CD14-positive monocyte (primary cell): ENCODE results near the gene GYG2. TPM values are rescaled to one million over a fixed set of nuclear protein-coding genes. Genes with fewer than 3 reads are reported as not detected.

Experiments used
- DNase-seq, 3 donors: peaks; one replicate each; pipeline ENCODE4 v3.0.0-alpha.2; 2011 to 2022
- H2AFZ ChIP-seq: 2 replicates; pipeline ENCODE4 v1.6.0; 2012; ENCODE audit warnings: mild to moderate bottlenecking, low read depth, low read length, inconsistent platforms; ENCODE audit not compliant: insufficient read depth, poor library complexity, severe bottlenecking
- H3K27ac ChIP-seq, 2 donors: 1 replicate in 1 of 2; 2 replicates in 1 of 2; pipeline ENCODE4 v1.5.1; 2012 to 2013; ENCODE audit warnings: low read length in 2 of 2, control low read depth in 1 of 2, inconsistent platforms in 1 of 2, low read depth in 1 of 2, mild to moderate bottlenecking in 1 of 2
- H3K27me3 ChIP-seq, 2 donors: one replicate each; pipeline versions ENCODE4 v1.6.0 to v1.6.1; 2011 to 2013; ENCODE audit warnings: low read length in 2 of 2; ENCODE audit not compliant: control insufficient read depth in 2 of 2, insufficient read depth in 2 of 2
- H3K36me3 ChIP-seq, 2 donors: replicated peaks in 1 of 2; 1 replicate in 1 of 2; 2 replicates in 1 of 2; pipeline versions ENCODE4 v1.5.1 to v1.6.1; 2012 to 2013; ENCODE audit warnings: low read length in 2 of 2, control low read depth in 1 of 2, inconsistent platforms in 1 of 2, mild to moderate bottlenecking in 1 of 2; ENCODE audit not compliant: insufficient read depth in 2 of 2, control insufficient read depth in 1 of 2
- H3K4me1 ChIP-seq, 2 donors: 1 replicate in 1 of 2; 2 replicates in 1 of 2; pipeline versions ENCODE4 v1.5.1 to v1.6.1; 2012 to 2013; ENCODE audit warnings: low read length in 2 of 2, control low read depth in 1 of 2, inconsistent platforms in 1 of 2, mild to moderate bottlenecking in 1 of 2, moderate library complexity in 1 of 2; ENCODE audit not compliant: insufficient read depth in 2 of 2, control insufficient read depth in 1 of 2
- H3K4me2 ChIP-seq: replicated peaks from 2 replicates; pipeline ENCODE3; 2012; ENCODE audit warnings: low read length, moderate library complexity, mild to moderate bottlenecking; ENCODE audit not compliant: poor library complexity, severe bottlenecking; ENCODE audit errors: extremely low read depth
- H3K4me3 ChIP-seq, 3 experiments: fragments of 200-600 bp in 1 of 3; sonication (generic) in 1 of 3; replicated peaks in 1 of 3; 1 replicate in 2 of 3; 2 replicates in 1 of 3; pipeline ENCODE4 v1.5.1; 2011 to 2013; ENCODE audit warnings: low read length in 3 of 3, mild to moderate bottlenecking in 3 of 3, control low read depth in 2 of 3, low read depth in 2 of 3, inconsistent platforms in 1 of 3, moderate library complexity in 1 of 3
- H3K79me2 ChIP-seq: 2 replicates; pipeline ENCODE4 v1.6.0; 2012; ENCODE audit warnings: mild to moderate bottlenecking, control low read depth, inconsistent platforms, low read length, moderate library complexity; ENCODE audit not compliant: insufficient read depth
- H3K9ac ChIP-seq: 2 replicates; pipeline ENCODE4 v1.6.0; 2017; ENCODE audit warnings: low read length, mild to moderate bottlenecking; ENCODE audit not compliant: insufficient read depth, poor library complexity, severe bottlenecking
- H3K9me3 ChIP-seq, 2 donors: replicated peaks in 1 of 2; 1 replicate in 1 of 2; 2 replicates in 1 of 2; pipeline versions ENCODE4 v1.5.1 to v1.6.1; 2012 to 2013; ENCODE audit warnings: low read length in 2 of 2, control low read depth in 1 of 2; ENCODE audit not compliant: control insufficient read depth in 1 of 2, insufficient read depth in 1 of 2
- H4K20me1 ChIP-seq: 2 replicates; pipeline ENCODE4 v1.6.0; 2012; ENCODE audit warnings: mild to moderate bottlenecking, low read length, control low read depth, moderate library complexity; ENCODE audit not compliant: insufficient read depth
- H3K27ac Mint-ChIP-seq, 7 donors: one replicate each; pipeline ENCODE4 v1.8.0; 2020; ENCODE audit warnings: mild to moderate bottlenecking in 7 of 7, mixed read lengths in 7 of 7, moderate library complexity in 6 of 7, inconsistent platforms in 2 of 7
- H3K27me3 Mint-ChIP-seq, 3 donors: one replicate each; pipeline ENCODE4 v1.8.0; 2021 to 2022; ENCODE audit warnings: low read depth in 3 of 3, mild to moderate bottlenecking in 3 of 3, mixed read lengths in 3 of 3, moderate library complexity in 3 of 3, inconsistent platforms in 1 of 3
- H3K36me3 Mint-ChIP-seq, 2 donors: one replicate each; pipeline ENCODE4 v1.8.0; 2020; ENCODE audit warnings: mixed read lengths in 2 of 2, inconsistent platforms in 1 of 2, mild to moderate bottlenecking in 1 of 2
- H3K4me1 Mint-ChIP-seq: one replicate; pipeline ENCODE4 v1.8.0; 2020; ENCODE audit warnings: mild to moderate bottlenecking, mixed read lengths
- H3K4me3 Mint-ChIP-seq, 2 donors: one replicate each; pipeline ENCODE4 v1.8.0; 2020; ENCODE audit warnings: mild to moderate bottlenecking in 2 of 2, mixed read lengths in 2 of 2, moderate library complexity in 1 of 2
- H3K9me3 Mint-ChIP-seq, 7 donors: one replicate each; pipeline ENCODE4 v1.8.0; 2020 to 2022; ENCODE audit warnings: mixed read lengths in 7 of 7, mild to moderate bottlenecking in 6 of 7, moderate library complexity in 6 of 7, inconsistent platforms in 2 of 7
- CTCF ChIP-seq: fragments of 200-600 bp; IDR thresholded peaks from one replicate; pipeline ENCODE4 v1.8.0; 2022; ENCODE audit warnings: antibody characterized with exemption, mild to moderate bottlenecking
- WGBS: methylation state at CpG from one replicate; pipeline ENCODE4 v1.1.5; 2013; ENCODE audit warnings: missing lambda C conversion rate; ENCODE audit not compliant: insufficient coverage; 5-methylcytosine and 5-hydroxymethylcytosine counted together
- intact Hi-C, 2 donors: fragments of 100-400 bp; cut with micrococcal nuclease; formaldehyde crosslinking; loops; one replicate each; pipeline versions ENCODE4 v1.15.0 to v1.15.1; 2023
- polyA plus RNA-seq, 3 donors: library from polyadenylated mRNA; depleted of rRNA in 1 of 3; unstranded in 2 of 3; stranded (reverse) in 1 of 3; fragments of 300-500 nt in 2 of 3; fragments of >200 nt in 1 of 3; fragmentation: Illumina TruSeq in 2 of 3; gene quantifications; 1 replicate in 2 of 3; 2 replicates in 1 of 3; pipeline ENCODE4 v1.2.3, GENCODE V29; 2012 to 2021

Gene GYG2
- polyA plus RNA-seq, 3 donors: not detected

GRCh38 chrX:2784026-2784425 lies 44.7 kb upstream of the GYG2 start:
- Histone ChIP-seq H4K20me1 (no peaks in the 10 kb centered on the region), H3K27ac (no peak overlapping the region), H3K4me1 (no peaks in the 10 kb centered on the region), H3K27me3 (no peaks in the 10 kb centered on the region), H3K4me3 (no peak overlapping the region), H3K79me2 (no peaks in the 10 kb centered on the region), H3K9ac (no peak overlapping the region), H3K4me2 (no peak overlapping the region), H3K36me3 (no peaks in the 10 kb centered on the region), H3K9me3 (no peaks in the 10 kb centered on the region), H2AFZ (no peak overlapping the region)
- intact Hi-C loops: no loop called here
- DNase-seq: no peak
- Mint-ChIP-seq H3K9me3 (no peaks in the 10 kb centered on the region), H3K4me3 (no peak overlapping the region), H3K36me3 (no peaks in the 10 kb centered on the region), H3K27me3 (peaks cover 1 to 8% (median 3%) of the 10 kb centered on the region in 3 donors), H3K27ac (no peak overlapping the region), H3K4me1 (peaks cover 3% of the 10 kb centered on the region)
- WGBS: no CpG with 5 or more reads among the region's 6 CpGs
- no peak for TF ChIP-seq CTCF

- no peak for DNase-seq
- intact Hi-C loops: no loop called here
Measured at GRCh38 chrX:2785538-2785937, 43.2 kb upstream of the GYG2 start.

More at GRCh38 chrX:2785538-2785937, 43.2 kb upstream of the GYG2 start:
- H3K27me3 Mint-ChIP-seq: peaks cover under 1 to 8% (median 1%) of the 10 kb centered on the region in 3 donors
- Histone ChIP-seq H3K27me3 (no peaks in the 10 kb centered on the region), H3K27ac (no peak overlapping the region), H3K4me2 (no peak overlapping the region), H3K79me2 (no peaks in the 10 kb centered on the region), H3K36me3 (no peaks in the 10 kb centered on the region), H3K4me1 (no peaks in the 10 kb centered on the region), H3K9ac (no peak overlapping the region), H4K20me1 (no peaks in the 10 kb centered on the region), H2AFZ (no peak overlapping the region), H3K9me3 (no peaks in the 10 kb centered on the region), H3K4me3 (no peak overlapping the region)
- no peak overlapping the region for H3K4me3 Mint-ChIP-seq
- H3K9me3 Mint-ChIP-seq: no peaks in the 10 kb centered on the region
- H3K36me3 Mint-ChIP-seq: no peaks in the 10 kb centered on the region
- WGBS: no CpG with 5 or more reads among the region's 4 CpGs
- peaks cover 3% of the 10 kb centered on the region for H3K4me1 Mint-ChIP-seq
- TF ChIP-seq CTCF: no peak
- H3K27ac Mint-ChIP-seq: no peak overlapping the region
